Astrocyte (in vitro differentiated cells and primary cell): Measurements from ENCODE around the gene WNT9B. TPM values are rescaled to one million over a fixed set of nuclear protein-coding genes. Genes with fewer than 3 reads are reported as not detected.

Source experiments
- DNase-seq: peaks from one replicate; pipeline ENCODE4 v3.0.0-alpha.2; 2010; ENCODE audit warnings: low read depth
- FAIRE-seq: peaks from 2 replicates; lab custom pipeline; 2011; peaks lifted over from hg19 to GRCh38; lab: Jason Lieb, UNC
- H2AFZ ChIP-seq: 2 replicates; pipeline ENCODE4 v1.6.0; 2012; ENCODE audit warnings: low read depth, low read length, inconsistent platforms
- H3K27ac ChIP-seq: 2 replicates; pipeline ENCODE4 v1.5.1; 2011; ENCODE audit warnings: low read depth, low read length, inconsistent platforms
- H3K27me3 ChIP-seq: 2 replicates; pipeline ENCODE4 v1.6.0; 2011; ENCODE audit warnings: low read length, inconsistent platforms; ENCODE audit not compliant: insufficient read depth
- H3K36me3 ChIP-seq: 2 replicates; pipeline ENCODE4 v1.5.1; 2011; ENCODE audit warnings: low read length, inconsistent platforms; ENCODE audit not compliant: insufficient read depth
- H3K4me1 ChIP-seq: 2 replicates; pipeline ENCODE4 v1.5.1; 2011; ENCODE audit warnings: low read length, inconsistent platforms; ENCODE audit not compliant: insufficient read depth
- H3K4me2 ChIP-seq: 2 replicates; pipeline ENCODE4 v1.6.0; 2012; ENCODE audit warnings: low read length, inconsistent platforms
- H3K4me3 ChIP-seq: 2 replicates; pipeline ENCODE4 v1.5.1; 2011; ENCODE audit warnings: low read depth, mild to moderate bottlenecking, low read length, inconsistent platforms; ENCODE audit not compliant: insufficient read depth
- H3K79me2 ChIP-seq: 2 replicates; pipeline ENCODE4 v1.6.0; 2012; ENCODE audit warnings: mild to moderate bottlenecking, low read length, inconsistent platforms; ENCODE audit not compliant: insufficient read depth
- H3K9ac ChIP-seq: 2 replicates; pipeline ENCODE4 v1.6.0; 2012; ENCODE audit warnings: mild to moderate bottlenecking, low read length, inconsistent platforms
- H3K9me3 ChIP-seq: 2 replicates; pipeline ENCODE4 v1.5.1; 2012; ENCODE audit warnings: low read depth, mild to moderate bottlenecking, low read length, inconsistent platforms; ENCODE audit not compliant: insufficient read depth
- H4K20me1 ChIP-seq: 2 replicates; pipeline ENCODE4 v1.6.0; 2012; ENCODE audit warnings: low read length, inconsistent platforms; ENCODE audit not compliant: insufficient read depth
- H3K27ac Mint-ChIP-seq: one replicate; pipeline ENCODE4 v1.8.0; 2021; ENCODE audit warnings: mild to moderate bottlenecking, mixed read lengths; ENCODE audit not compliant: unreplicated experiment
- H3K27me3 Mint-ChIP-seq: one replicate; pipeline ENCODE4 v1.8.0; 2021; ENCODE audit warnings: low read depth, mixed read lengths; ENCODE audit not compliant: unreplicated experiment
- H3K36me3 Mint-ChIP-seq: one replicate; pipeline ENCODE4 v1.8.0; 2021; ENCODE audit warnings: low read depth, mixed read lengths; ENCODE audit not compliant: unreplicated experiment
- H3K4me1 Mint-ChIP-seq: one replicate; pipeline ENCODE4 v1.8.0; 2021; ENCODE audit warnings: low read depth, mixed read lengths; ENCODE audit not compliant: unreplicated experiment
- H3K4me3 Mint-ChIP-seq: one replicate; pipeline ENCODE4 v1.8.0; 2021; ENCODE audit warnings: mild to moderate bottlenecking, moderate library complexity, mixed read lengths; ENCODE audit not compliant: unreplicated experiment
- H3K9me3 Mint-ChIP-seq: one replicate; pipeline ENCODE4 v1.8.0; 2021; ENCODE audit warnings: mild to moderate bottlenecking, mixed read lengths; ENCODE audit not compliant: unreplicated experiment
- EZH2 ChIP-seq: IDR thresholded peaks from 2 replicates; pipeline ENCODE4 v1.6.1; 2012; ENCODE audit warnings: mild to moderate bottlenecking, low read length, inconsistent platforms; ENCODE audit not compliant: insufficient read depth
- total RNA-seq: library from RNA; stranded (reverse); gene quantifications from 2 replicates; pipeline ENCODE4 v1.2.1, GENCODE V29; 2021
- TF ChIP-seq, protein P1 (sequence below): IDR thresholded peaks from 2 replicates; pipeline ENCODE4 v1.5.1; 2011; ENCODE audit warnings: low read depth, mild to moderate bottlenecking, inconsistent platforms, low read length, moderate library complexity; ENCODE audit not compliant: insufficient read depth

WNT9B gene
- total RNA-seq, 1 donor from 2014 or later = 0.48 TPM

DNA sequence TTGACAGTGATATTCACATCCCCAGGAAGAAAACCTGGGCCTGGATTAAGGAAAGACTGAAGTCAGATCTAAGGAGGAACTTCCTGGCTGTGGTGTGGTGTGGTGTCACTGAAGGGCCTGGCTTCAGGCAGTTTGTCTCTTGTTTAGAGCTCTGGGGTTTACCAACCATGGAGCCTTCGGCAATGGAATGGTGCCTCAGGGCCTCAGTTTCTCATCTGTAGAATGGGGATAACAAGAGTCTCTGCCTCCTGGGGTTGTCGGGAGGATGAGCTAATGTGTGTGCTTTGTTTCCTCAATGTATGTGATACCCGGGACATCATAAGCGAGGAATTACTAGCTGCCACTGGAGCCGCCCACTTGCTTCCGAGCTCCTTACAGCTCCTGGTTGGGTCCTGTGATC lies 45.6 kb upstream of the WNT9B start:
- H3K9me3 Mint-ChIP-seq = peaks cover 3% of the 10 kb centered on the region
- no peak overlapping the region for H3K9ac ChIP-seq
- DNase-seq = no peak
- TF ChIP-seq, protein P1, sequence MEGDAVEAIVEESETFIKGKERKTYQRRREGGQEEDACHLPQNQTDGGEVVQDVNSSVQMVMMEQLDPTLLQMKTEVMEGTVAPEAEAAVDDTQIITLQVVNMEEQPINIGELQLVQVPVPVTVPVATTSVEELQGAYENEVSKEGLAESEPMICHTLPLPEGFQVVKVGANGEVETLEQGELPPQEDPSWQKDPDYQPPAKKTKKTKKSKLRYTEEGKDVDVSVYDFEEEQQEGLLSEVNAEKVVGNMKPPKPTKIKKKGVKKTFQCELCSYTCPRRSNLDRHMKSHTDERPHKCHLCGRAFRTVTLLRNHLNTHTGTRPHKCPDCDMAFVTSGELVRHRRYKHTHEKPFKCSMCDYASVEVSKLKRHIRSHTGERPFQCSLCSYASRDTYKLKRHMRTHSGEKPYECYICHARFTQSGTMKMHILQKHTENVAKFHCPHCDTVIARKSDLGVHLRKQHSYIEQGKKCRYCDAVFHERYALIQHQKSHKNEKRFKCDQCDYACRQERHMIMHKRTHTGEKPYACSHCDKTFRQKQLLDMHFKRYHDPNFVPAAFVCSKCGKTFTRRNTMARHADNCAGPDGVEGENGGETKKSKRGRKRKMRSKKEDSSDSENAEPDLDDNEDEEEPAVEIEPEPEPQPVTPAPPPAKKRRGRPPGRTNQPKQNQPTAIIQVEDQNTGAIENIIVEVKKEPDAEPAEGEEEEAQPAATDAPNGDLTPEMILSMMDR = no peak
- TF ChIP-seq EZH2 = no peak
- no peaks in the 10 kb centered on the region for H3K36me3 ChIP-seq
- peaks cover 2% of the 10 kb centered on the region for H3K27me3 ChIP-seq
- H3K27ac Mint-ChIP-seq = no peak overlapping the region
- H3K4me1 ChIP-seq = no peaks in the 10 kb centered on the region
- H3K36me3 Mint-ChIP-seq = no peaks in the 10 kb centered on the region
- no peak overlapping the region for H3K4me3 Mint-ChIP-seq
- no peak overlapping the region for H3K27ac ChIP-seq
- no peak for FAIRE-seq
- H3K4me1 Mint-ChIP-seq = no peaks in the 10 kb centered on the region
- no peak overlapping the region for H3K4me2 ChIP-seq
- no peaks in the 10 kb centered on the region for H3K9me3 ChIP-seq
- no peak overlapping the region for H3K4me3 ChIP-seq
- H2AFZ ChIP-seq = no peak overlapping the region
- peaks cover 39% of the 10 kb centered on the region for H3K27me3 Mint-ChIP-seq
- H3K79me2 ChIP-seq = no peaks in the 10 kb centered on the region
- no peaks in the 10 kb centered on the region for H4K20me1 ChIP-seq

DNA sequence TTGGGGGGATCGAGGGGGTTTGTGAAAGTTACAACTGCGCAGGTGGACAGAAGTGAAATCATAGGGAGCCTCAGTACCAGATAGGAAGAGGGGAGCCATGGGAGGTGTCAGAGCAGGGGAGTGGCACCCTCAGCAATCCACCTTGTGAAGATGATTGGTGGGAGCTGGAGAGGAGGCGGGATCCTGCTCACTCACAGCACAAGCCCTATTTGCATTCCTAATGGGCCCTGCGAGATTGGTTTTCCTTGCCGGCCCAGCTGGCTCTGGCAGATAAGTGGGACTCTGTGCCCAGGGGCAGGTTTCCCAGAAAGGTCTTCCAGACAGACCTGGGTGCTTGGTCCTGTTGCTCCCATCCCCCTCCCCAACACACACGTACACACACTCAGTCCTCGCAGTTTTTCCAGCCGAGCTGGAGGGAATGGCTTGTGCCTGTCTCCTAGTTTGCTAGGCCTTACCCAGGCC lies 42.2 kb upstream of the WNT9B start:
- no peaks in the 10 kb centered on the region for H4K20me1 ChIP-seq
- H3K9ac ChIP-seq = no peak overlapping the region
- no peaks in the 10 kb centered on the region for H3K4me1 ChIP-seq
- H3K27me3 ChIP-seq = peaks cover 2% of the 10 kb centered on the region
- FAIRE-seq = no peak
- H3K9me3 ChIP-seq = no peaks in the 10 kb centered on the region
- Mint-ChIP-seq H3K27ac (no peak overlapping the region), H3K4me1 (peaks cover 6% of the 10 kb centered on the region), H3K9me3 (peaks cover 3% of the 10 kb centered on the region), H3K27me3 (peaks cover 30% of the 10 kb centered on the region), H3K36me3 (no peaks in the 10 kb centered on the region), H3K4me3 (no peak overlapping the region)
- no peaks in the 10 kb centered on the region for H3K79me2 ChIP-seq
- no peak for TF ChIP-seq EZH2
- TF ChIP-seq, protein P1 = no peak
- no peak overlapping the region for H3K4me2 ChIP-seq
- no peaks in the 10 kb centered on the region for H3K36me3 ChIP-seq
- H3K27ac ChIP-seq = no peak overlapping the region
- H2AFZ ChIP-seq = no peak overlapping the region
- no peak for DNase-seq
- H3K4me3 ChIP-seq = no peak overlapping the region

DNA sequence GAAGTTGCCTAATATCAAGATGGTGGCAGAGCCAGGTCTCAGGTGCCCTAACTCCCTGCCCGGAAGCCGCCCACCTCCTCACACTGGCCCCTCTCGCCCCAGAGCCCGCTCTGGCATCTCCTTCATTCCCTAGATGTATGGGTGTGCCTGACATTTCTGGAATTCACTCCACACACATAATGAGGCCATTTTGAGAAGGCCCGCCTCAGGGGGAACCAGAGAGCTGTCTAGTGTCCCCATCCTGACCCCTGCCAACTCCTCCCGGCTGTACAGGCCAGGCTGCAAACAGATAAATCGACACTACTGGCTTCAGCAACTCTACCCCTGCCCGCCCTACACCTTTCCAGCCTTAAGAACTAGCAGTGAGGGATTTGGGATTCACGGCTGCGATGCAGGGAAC lies 40.5 kb upstream of the WNT9B start:
- peaks cover 7% of the 10 kb centered on the region for H3K4me1 Mint-ChIP-seq
- H3K9me3 Mint-ChIP-seq = no peaks in the 10 kb centered on the region
- H4K20me1 ChIP-seq = no peaks in the 10 kb centered on the region
- H3K4me2 ChIP-seq = no peak overlapping the region
- H3K36me3 ChIP-seq = no peaks in the 10 kb centered on the region
- H3K27me3 ChIP-seq = peaks cover 2% of the 10 kb centered on the region
- TF ChIP-seq, protein P1 = no peak
- no peak for TF ChIP-seq EZH2
- H3K27me3 Mint-ChIP-seq = peaks cover 34% of the 10 kb centered on the region
- no peaks in the 10 kb centered on the region for H3K36me3 Mint-ChIP-seq
- DNase-seq = no peak
- H3K4me1 ChIP-seq = no peaks in the 10 kb centered on the region
- H3K4me3 ChIP-seq = no peak overlapping the region
- no peak overlapping the region for H3K27ac Mint-ChIP-seq
- H3K9me3 ChIP-seq = no peaks in the 10 kb centered on the region
- no peak overlapping the region for H3K9ac ChIP-seq
- H3K4me3 Mint-ChIP-seq = no peak overlapping the region
- H3K79me2 ChIP-seq = no peaks in the 10 kb centered on the region
- no peak overlapping the region for H2AFZ ChIP-seq
- FAIRE-seq = no peak
- no peak overlapping the region for H3K27ac ChIP-seq
